HT1080 (cell line): ENCODE data around the gene ARID1B. TPM values are rescaled to one million over a fixed set of nuclear protein-coding genes. Genes with fewer than 3 reads are reported as not detected.

ENCODE experiments used
- DNase-seq: peaks from one replicate; pipeline ENCODE4 v3.0.0-alpha.2; 2015; ENCODE audit warnings: low read depth
- total RNA-seq: library from RNA; depleted of rRNA; stranded (reverse); fragments of >200 nt; shearing (Covaris generic); gene quantifications from 2 replicates; pipeline ENCODE4 v1.2.3, GENCODE V29; 2014

Gene ARID1B
- total RNA-seq, 1 experiment from 2014 or later = 11.2 TPM

DNA sequence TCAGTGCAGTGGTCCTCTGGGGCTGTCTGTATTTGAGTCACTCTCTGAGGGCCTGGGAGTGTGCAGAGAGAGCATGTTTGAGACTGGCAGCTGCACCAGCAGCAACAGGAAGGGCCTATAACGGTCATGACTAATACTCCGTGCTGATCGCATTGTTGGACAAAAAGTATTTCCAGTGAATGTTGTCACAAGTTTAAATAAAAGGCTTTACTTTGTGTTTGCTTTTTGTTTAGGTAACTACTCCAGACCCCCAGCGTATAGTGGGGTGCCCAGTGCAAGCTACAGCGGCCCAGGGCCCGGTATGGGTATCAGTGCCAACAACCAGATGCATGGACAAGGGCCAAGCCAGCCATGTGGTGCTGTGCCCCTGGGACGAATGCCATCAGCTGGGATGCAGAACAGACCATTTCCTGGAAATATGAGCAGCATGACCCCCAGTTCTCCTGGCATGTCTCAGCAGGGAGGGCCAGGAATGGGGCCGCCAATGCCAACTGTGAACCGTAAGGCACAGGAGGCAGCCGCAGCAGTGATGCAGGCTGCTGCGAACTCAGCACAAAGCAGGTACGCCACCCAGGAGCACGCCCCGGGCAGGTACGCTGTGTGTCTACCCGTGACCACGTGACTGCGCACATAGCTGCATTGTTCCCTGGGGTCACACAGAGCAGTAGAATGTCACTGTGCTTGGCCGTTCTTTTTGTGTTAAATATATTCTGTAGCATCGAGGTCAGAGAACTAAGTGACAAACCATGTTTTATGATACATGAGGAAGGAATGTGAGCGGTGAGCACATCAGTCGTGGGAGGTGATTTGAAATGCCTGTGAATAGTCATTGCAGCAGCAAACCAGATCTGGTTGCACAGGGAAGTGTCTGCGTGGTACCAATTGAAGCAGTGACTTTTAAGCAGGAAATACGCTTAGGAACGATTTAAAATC, 371.5 kb downstream of the ARID1B start:
- peak; percentile 94 for DNase-seq

DNA sequence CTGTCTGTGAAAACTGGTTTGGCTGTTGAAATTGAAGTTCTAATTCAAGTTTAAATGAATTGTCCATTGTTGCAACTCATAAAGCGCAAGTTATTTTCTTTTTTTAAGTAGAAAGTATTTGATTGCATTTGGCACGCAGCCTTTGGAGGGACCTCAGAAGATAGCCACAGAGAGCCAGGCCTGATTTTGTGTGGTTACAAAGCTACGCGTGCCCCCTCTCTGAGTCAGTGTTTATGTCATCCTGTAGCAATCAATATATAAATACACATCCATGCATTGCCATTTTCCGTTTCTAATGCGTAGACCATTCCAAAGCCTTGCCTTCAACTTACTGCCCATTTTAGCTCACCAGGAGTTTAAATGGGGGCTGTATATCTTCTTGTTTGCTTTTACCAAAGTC, 372.9 kb downstream of the ARID1B start:
- DNase-seq = peak; percentile 70

DNA sequence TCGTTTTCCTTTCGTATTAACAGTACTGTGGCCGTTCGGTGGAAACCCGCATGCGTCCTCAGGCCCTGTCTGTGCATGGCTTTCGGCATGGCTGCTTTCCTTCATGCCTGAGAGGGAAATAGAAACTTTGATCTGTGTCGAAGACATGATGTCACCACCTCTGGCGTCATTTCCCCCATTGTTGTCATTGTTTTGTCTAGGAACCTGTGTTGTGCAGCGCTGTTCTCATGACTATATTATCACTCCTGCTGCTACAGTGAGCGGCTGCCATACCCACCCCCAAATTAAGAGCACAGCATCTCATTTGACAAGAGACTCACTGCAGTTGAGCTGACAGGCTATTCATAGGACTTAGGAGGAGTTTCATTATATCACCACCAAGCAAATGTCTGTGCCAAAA, 373.9 kb downstream of the ARID1B start:
- DNase-seq = no peak

DNA sequence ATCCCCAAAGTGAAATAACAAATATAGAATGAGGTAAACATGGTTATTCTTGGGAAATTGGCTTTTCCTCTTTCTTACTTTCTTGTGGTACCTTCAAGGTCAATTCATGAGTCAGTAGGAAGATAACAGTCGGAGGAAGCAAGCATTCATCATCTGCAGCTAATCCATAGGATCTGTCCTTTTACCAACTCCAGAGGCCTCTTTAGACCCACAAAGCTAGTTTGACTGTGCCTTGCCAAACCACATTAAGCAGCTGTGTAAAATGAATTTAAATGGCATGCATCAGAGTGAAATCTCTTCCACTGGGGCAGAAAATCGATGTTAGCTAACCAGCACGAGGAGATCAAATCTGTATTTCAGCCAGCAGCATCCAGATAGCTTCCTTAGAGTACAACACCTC, 374.8 kb downstream of the ARID1B start:
- peak; percentile 88 for DNase-seq

DNA sequence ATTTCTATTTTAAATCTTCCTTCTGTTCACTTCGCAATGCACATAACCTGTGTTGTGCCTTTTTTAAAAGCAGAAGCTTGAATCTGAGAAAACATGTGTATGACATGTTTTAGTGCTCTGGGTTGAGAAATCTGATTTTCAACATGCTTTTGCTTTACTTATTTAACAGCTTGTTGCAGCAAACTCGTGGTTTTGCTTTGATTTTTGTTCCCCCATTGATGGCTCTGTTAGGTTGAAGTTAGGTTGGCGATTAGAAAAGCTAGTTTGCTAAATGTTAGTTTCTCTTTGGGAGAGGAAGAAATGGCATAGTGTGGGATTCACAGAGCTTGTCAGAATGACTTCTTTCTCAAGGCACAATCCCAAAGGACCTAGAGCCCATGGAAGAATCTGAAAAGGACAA, 375.4 kb downstream of the ARID1B start:
- DNase-seq = no peak

DNA sequence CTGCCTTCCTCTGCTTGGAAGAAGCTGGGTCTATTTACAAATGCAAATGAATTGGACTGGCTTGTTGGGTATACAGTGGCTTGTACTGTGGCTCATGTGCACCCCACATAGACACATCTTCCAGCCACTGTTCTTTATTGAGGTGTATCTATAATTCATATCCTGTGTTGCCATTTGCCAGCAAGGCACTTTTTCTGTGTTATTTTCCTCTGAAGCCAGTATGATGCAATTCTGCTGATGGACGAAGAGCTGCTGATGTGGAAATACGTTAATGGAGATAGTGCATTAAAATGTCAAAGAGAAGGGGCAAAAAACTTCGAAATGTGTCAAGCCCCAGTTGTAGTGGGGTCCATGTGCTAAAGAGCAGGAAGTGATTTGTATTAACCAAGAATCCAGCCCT, 378.6 kb downstream of the ARID1B start:
- no peak for DNase-seq

DNA sequence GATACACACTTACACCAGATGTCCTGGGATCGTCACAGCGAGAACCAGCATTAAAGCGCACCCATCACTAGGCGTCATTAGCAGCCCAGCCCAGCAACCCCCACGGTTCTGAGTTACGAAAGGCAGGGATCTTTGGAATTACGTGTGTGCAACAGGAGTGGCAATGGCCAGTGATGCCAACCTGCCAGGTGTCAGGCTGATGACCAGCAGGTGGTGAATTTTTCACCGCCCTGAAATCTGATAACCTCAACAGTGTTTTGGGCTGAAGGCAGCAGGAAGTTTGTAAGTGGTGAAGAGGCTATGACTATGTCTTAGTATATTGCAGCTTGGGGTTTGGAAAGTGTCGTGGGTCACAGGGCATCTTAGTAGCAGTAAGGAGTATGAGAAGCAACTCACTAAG, 380.1 kb downstream of the ARID1B start:
- no peak for DNase-seq

DNA sequence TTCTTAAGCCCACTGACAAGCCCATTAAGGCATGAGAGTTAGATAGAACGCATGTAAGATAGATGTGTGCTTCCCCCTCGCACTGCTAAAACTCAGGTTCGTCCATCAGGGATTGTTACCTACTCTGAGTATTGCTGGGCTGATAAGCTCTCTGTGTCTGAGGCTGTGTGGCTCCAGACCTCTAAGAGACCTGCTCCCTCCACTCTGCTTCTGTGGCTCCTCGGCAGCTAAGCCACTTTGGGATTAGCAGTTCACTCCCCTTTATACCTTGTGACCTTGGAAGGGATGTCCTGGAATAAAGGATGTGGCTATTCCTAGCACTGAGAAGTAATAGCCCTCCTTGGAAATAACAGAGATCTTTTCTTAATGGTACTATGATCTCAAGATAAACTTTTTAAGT, 381.3 kb downstream of the ARID1B start:
- DNase-seq = no peak

DNA sequence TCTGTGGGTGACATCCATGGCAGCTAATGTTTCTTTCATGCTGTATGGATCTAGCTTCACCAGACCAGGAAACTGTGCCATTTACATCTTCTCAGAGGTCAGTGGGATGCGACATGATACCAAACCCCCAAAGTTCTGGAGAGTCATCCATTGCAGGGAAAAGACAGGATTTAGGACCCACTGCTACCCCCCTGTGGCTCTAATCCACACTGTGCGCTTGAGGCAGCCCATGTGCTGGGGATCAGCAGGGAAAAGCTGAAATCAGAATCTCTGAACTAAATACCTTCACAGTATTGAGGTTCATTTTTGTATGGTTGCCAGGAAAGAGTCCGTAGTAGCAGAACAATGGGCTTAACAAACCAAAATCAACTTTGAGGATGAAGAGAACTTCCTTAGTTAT, 381.7 kb downstream of the ARID1B start:
- no peak for DNase-seq

DNA sequence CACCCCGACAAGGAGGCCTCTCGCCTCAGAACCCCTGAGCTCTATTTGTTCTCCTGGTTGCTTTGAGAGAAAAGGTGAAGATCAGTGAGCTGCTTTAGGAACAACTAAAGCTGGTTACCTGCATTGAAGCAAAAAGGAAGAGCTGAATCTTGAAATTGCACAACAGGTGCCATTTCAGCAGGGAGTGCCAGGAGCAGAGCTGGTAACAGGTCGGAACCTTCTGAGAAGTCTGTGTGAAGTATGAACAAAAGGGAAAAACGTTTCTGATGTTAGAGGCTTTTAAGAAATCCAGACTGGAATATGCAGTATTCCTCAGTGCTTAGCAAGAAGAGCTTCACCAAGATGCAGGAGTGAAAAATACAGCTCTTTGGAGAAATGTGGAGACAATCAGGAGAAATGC, 382.2 kb downstream of the ARID1B start:
- no peak for DNase-seq

DNA sequence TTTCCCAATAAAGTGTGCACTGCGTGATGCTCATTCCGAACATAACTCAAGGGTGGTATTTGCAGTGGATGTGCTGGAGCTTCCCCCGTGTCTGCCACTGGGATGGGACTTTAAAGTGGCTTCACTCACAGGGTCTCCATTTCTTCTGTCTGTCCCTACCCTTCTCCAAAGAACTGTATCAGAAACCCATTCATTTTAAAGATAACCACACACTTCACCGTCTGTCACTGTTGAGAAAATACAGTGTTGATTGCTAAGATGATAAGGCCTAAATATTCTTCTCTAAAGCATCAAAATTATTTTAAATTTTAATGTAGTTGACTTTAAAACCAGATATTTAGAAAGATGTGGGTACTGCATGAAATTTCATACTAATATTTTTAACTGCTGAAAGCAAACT, 384.7 kb downstream of the ARID1B start:
- DNase-seq = no peak

DNA sequence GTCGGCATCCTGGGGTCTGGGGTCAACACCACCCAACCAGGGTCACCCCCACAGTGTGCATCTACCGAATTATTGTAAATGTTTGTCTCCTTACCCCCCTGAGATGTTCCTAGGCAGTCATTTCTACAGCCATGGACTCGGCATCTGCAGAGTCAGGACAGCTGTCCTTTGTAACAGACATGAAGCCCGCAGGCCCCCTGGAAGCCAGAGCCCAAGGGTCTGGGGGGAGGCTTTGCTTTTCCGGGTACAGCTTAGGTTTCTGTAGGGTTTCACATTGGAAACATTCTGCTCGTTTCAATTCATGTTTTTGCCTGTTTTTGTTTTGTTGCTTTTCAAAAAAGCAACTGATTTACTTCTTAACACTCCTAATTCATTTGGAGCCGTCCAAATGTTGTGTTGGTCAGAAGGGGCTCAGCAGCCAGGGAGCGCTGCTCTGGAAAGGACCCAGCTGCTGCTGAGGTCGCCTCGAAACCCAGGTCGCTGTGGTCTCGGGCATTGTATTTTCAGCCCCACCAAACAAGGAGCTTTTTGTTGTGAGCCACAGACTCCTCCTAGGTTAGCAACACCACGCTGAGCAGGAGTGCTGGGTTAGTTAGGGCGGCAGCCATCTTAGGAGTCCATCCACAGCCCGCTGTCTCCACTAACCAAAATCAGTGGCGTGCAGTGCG, 385.7 kb downstream of the ARID1B start:
- DNase-seq = no peak

DNA sequence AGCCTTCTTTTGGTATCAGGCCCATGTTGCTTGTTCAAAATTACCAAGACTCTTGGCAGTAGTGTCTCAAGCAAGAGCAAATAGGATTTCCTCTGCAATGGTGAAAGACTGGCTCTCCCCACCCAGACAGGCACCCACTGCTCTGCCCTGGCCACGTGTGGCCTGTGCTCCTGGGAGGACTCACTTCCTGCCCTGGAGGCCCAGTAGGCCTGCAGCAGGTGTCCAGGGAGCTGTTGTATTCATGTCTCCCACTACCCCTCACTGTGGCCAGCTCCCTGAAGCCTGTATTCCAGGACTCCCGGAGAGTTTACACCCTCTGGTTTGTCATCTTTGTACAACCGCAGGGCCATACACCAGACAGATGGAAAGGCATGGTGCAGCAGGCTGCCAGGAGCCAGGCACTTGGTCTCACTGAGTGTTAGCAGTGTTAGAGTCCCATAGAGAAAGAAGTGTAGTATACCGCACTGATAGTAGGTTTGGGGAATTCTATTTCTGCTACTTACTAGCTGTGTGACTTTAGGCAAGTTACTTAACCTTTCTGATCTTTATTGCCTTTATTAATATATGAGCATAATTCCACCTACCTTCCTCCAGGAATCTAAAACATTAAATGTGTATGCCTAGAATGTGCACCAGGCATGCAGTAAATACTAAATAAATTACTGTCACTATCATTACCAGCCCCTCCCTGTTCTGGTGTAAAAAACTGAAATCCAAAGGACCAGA, 386.4 kb downstream of the ARID1B start:
- no peak for DNase-seq

DNA sequence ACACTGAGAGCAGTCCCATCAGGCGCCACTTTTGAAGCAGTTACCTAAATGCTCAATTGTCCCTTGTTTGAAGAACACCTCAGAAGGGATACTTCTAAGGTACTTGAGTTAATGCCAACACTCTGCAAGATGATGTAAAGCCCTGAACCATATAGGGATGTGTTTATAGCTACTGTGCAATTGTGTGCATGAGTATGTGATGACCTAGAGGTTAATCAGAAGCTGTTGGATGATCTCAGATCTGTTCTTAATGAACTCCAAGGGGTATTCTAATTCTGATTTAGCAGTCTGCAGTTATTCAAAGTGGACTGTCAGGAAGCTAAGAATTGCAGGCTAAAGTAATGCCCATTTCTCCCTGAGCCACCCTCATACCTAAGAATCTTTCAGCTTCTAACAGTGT, 387.8 kb downstream of the ARID1B start:
- DNase-seq = no peak

DNA sequence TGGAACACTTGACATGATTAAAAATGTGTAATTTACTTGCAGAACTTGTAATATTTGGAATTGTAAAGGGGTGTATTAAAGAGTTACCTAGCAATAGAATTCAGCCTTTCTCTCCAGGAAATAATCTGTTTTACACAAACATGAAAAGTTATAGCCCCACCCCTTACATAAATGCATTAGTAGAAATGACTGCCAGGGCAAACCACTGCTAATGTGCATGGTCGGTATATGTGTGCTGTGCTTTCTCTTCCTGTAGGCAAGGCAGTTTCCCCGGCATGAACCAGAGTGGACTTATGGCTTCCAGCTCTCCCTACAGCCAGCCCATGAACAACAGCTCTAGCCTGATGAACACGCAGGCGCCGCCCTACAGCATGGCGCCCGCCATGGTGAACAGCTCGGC, 389.6 kb downstream of the ARID1B start:
- no peak for DNase-seq

DNA sequence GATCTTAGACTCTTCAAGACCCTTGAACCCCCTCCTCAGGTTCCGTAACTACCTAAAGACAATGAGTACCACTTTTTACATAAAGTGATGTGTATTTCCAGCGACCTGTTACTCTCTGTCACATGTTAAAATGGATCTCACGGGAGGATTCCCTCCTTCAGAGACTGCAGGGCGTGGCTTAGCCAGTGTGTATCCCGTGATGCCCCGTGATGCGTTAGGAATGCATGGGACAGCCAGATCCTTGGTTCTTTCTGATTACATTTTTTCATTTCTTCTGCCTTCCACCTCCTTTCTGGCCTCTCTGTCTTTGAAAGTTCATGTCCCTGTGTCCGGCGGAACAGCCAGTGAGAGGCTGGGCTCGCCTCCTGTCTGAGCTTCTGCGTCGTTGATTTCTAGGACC, 390.7 kb downstream of the ARID1B start:
- DNase-seq = no peak

DNA sequence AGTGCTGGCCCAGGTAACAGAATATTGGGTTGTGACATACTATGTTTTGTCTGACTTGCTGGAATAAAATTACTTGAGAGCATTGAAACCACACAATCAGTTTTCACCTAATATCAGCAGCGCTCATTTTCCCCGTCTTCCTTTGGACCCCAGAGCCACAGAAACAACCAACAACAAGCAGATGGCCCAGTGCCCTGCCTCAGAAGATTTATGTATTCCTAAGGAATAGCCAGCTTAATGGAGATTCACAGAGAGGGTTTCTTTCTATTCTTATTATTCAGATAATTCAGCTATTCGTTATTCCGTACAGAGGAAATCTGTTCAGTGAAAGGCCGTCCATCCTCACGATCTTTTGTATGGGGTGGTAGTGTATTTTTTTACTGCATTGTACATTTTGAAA, 391.3 kb downstream of the ARID1B start:
- DNase-seq = no peak

DNA sequence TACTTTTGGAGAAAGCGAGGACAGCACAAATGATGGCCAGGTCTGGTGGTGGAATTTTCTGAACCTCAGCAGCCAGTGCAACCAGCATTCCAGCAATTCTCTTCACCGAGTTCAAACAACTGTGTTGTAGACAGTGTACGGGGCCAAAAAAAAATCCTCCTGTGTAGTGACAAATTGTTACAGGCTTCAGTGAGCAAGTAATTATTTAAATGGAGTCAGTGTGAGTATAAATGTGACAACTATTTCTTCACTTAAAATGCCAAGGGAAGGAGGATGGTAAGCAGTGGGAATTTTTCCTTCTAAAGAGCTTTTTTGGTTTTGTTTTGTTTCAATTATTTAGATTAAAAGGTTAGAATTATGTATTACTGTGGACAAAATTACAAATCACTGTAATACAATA, 392.0 kb downstream of the ARID1B start:
- no peak for DNase-seq

DNA sequence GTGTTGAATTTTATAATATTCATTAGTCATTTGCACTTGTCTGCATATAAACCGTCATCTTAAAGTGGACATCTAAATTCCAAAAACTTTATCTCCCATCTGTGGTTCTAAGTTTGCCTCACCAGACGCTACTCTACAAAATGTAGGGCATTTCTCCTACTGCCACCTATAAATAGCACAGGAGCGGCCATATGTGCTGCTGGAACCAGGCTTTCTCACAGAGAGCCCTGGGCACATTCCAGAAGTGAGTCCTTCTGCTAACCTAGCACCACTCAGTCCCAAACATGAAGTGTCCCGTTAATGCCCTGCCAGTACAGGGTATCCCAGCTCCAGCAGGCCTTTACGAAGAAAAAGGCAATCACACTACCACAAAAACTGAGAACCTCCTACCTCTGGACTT, 392.5 kb downstream of the ARID1B start:
- DNase-seq = no peak

DNA sequence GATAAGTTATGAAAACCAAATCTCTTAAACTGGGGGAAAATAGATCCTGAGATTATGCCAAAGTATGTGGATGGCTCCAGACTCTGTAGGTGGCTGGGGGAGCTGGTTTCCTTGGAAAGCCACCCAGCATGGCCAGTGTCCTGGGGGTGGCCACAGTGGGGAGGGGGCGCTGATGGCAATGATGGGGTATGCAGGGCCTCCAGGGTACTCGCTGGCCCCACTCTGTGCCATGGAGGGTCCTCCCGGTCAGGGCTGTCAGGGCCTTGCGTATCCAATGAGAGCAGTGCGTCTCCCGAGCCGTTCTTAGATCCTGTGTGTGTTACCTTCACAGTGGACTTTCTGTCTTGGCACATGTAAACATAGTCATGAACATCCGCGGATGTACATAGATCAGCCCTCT, 393.4 kb downstream of the ARID1B start:
- no peak for DNase-seq

DNA sequence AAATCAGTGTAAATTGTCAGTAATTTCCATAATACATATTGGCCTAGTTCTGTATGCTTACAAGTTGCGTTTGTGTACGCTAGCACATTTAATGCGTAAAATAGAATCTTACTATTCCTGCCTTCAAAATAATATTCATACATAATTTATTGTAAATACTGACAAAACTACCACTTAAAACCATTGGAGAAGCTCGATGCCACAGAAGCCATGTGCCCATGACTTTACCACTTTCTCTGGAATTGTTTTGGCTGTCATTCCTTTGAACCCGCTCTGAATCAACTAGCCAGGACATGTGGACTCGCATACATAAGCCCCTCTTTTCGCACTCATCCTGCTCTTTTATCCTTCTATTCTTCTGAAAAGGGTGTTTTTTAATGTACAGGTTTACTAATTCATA, 394.6 kb downstream of the ARID1B start:
- DNase-seq = no peak

DNA sequence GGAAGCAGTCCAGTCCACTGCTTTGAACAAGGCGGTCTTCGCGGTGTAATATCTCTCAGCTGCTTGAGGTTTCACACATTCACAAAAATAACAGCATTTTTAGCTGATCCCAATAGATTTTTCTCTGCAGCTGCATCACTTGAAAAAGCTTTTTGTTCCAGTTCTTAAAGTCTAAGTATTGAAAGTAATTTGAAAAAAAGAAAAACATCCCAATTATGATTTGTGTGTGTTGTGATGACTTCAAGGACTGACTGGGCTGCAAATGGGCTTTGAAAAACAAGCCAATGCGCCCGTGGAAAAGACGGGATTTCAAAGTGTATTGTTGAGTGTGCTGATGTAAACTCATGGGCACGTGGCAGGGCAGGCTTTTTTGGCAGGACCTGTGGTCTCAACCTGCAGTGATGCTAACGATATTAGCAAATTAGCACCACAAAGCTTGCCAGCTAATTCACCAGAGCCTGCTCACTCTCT, 395.1 kb downstream of the ARID1B start:
- DNase-seq = no peak
